GM12874 (cell line): ENCODE results near the gene CLDN25.
A peak's percentile ranks its signal among the peaks of the same experiment; 100 is the strongest.

ENCODE experiments used
- CTCF ChIP-seq: IDR thresholded peaks from 2 replicates; pipeline ENCODE4 v1.5.1; 2011; ENCODE audit warnings: low read depth, mild to moderate bottlenecking, control low read depth, low read length, moderate library complexity; ENCODE audit not compliant: insufficient read depth

The CLDN25 gene

GRCh38 chr11:113771964-113772363 is 7.6 kb upstream of the CLDN25 start:
- TF ChIP-seq CTCF = no peak

- no peak for TF ChIP-seq CTCF
These were observed 6.5 kb upstream of the CLDN25 start for GRCh38 chr11:113773092-113773415.

GRCh38 chr11:113773416-113774173 is 6.0 kb upstream of the CLDN25 start, which contains the start of gene ZW10:
ZW10 (minus strand) TSS chr11:113773692; CDS start chr11:113773666, 26 bp downstream.
- peak; percentile 63 for TF ChIP-seq CTCF

GRCh38 chr11:113774174-113774503 is 5.5 kb upstream of the CLDN25 start:
- TF ChIP-seq CTCF = no peak

- TF ChIP-seq CTCF = no peak
These were observed 1.3 kb upstream of the CLDN25 start for GRCh38 chr11:113778111-113778910.

- TF ChIP-seq CTCF = no peak
These were observed 2.1 kb downstream of the CLDN25 start for GRCh38 chr11:113781682-113782081.

- TF ChIP-seq CTCF = no peak
These were observed 2.5 kb downstream of the CLDN25 start for GRCh38 chr11:113782134-113782533.
